GM19324 (cell line): ENCODE measurements around the gene AFF3.

Source experiments
- ATAC-seq: cut with Tn5 transposase; IDR thresholded peaks from one replicate; pipeline ENCODE4 v1.9.1; 2021; ENCODE audit warnings: mild to moderate bottlenecking, moderate library complexity; ENCODE audit not compliant: unreplicated experiment, low FRiP score

Gene AFF3

DNA sequence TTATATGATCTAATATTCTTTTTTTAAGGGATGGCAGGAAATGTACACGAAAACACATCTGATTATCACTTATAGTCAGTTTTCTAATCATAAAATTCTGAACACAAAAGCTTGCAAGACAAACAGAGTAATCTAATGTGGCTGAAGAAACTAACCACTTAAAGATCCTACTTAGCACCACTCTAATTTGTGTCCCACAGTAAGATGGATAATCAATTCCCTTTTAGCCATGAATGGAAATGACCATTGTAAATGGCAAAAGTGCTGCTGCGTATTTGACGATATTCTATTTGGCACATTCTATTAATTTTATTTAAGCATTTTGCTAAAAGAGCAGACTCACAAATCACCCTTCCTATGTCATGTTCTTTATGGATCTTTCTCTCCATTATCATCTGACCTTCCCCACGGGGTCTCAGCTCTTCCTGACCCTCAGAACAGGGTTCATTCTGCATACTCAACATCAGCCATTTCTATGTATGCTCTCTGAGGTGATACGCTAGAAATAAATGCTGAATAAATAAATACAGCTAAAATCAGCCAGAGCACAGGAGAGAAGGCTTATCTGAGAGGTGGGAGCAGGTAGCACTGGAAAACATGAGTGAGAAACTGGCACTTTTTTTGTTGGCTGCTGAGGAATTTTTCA, 295.8 kb downstream of the AFF3 start:
- no peak for ATAC-seq

GRCh38 chr2:99845296-99845695, 297.1 kb downstream of the AFF3 start:
- ATAC-seq, result no peak

GRCh38 chr2:99842451-99842850, 299.9 kb downstream of the AFF3 start:
- no peak for ATAC-seq

GRCh38 chr2:99841749-99842148, 300.6 kb downstream of the AFF3 start:
- no peak for ATAC-seq

- ATAC-seq, result no peak
These were observed 301.6 kb downstream of the AFF3 start for GRCh38 chr2:99840831-99841230.

GRCh38 chr2:99836690-99837605, 305.4 kb downstream of the AFF3 start:
- ATAC-seq, result no peak

DNA sequence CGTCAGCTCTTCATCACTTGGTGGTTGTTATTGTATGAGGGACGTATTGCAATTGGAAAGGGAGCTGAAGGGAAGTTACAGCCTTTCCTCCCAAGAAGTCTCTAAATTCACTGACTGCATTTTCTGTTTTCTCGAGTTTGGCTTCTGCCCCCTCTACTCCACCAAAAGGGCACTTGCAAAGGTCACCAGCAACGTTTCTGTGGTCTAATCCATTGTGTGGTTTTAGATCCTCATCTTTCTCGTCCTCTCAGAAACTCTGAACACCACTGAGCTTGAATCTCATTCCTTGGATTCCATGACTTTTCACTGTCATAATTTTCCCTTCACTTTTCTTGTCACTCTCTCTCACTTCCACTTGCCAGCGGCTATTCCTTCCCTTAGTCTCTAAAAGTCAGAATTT, 308.0 kb downstream of the AFF3 start:
- ATAC-seq, result no peak

- no peak for ATAC-seq
These were observed 308.7 kb downstream of the AFF3 start for GRCh38 chr2:99833586-99834201.

GRCh38 chr2:99832926-99833325, 309.5 kb downstream of the AFF3 start:
- no peak for ATAC-seq

GRCh38 chr2:99831772-99832171, 310.6 kb downstream of the AFF3 start:
- ATAC-seq, result no peak

GRCh38 chr2:99827296-99827999, 314.9 kb downstream of the AFF3 start:
- no peak for ATAC-seq

DNA sequence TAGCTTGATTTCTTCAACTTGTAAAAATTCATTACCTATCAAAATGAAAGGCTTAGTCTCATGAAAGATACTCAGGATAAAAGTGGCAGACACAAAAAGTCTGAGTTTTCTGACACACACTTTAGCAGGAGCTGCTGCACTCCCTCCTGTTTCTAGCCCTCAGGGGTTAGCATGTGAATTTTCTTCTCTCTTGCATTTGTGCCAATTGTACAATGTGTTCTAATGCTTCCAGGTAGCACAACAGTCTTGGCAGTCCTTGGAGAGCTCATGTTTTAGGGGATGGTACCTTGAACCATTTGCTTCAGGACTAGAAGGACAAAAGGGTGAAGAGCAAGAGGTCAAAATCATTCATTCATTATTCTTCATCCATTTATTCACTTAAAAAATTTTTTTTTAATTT, 316.8 kb downstream of the AFF3 start:
- ATAC-seq, result no peak

- ATAC-seq, result no peak
These were observed 317.6 kb downstream of the AFF3 start for GRCh38 chr2:99824758-99825157.

- ATAC-seq, result no peak
These were observed 319.7 kb downstream of the AFF3 start for GRCh38 chr2:99822474-99823207.

- ATAC-seq, result no peak
These were observed 320.4 kb downstream of the AFF3 start for GRCh38 chr2:99821984-99822383.

DNA sequence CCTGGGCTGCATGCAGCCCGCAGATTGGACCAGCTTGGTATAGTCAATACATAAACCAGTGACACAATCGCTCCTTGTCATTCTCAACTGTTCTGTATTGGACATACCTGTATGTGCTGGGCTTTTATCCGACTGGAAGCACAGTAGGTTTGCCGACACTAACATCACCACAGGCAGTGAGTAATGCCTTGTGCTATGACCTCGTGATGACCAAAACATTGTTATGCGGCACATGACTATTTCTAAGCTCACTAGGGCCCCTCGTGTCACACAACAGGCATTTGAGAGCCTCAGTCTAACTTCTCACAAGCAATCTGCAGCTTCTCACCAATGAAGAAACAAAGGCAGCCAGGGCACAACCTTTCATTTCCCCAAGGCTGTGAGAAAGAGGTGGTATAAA, 320.8 kb downstream of the AFF3 start:
- ATAC-seq, result no peak

GRCh38 chr2:99821039-99821438, 321.4 kb downstream of the AFF3 start:
- no peak for ATAC-seq

DNA sequence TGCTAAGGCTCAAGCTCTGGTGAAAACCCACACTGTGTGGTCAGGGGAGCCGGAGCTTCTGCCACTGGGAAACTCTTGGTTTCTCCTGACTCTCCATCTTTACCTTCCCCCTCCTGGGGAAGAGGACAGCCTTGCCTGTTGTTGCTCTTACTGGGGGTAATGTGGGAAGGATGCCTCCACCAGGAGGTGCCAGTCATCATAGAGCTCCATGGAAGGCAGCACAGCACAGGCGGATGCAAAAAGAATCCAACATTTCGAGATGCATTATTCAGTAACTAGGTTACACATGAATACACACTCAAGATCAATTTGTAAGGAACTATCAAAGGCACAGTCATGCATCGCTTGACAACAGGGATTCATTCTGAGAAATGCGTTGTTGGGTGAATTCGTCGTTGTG, 322.6 kb downstream of the AFF3 start:
- no peak for ATAC-seq

- no peak for ATAC-seq
These were observed 323.5 kb downstream of the AFF3 start for GRCh38 chr2:99818842-99819241.

- no peak for ATAC-seq
These were observed 325.5 kb downstream of the AFF3 start for GRCh38 chr2:99816908-99817307.
